Nephron progenitor cell (in vitro differentiated cells): ENCODE measurements around the gene MRPS22.
A peak's percentile ranks its signal among the peaks of the same experiment; 100 is the strongest.

Source experiments
- DNase-seq: peaks from one replicate; pipeline ENCODE4 v3.0.0; 2021
- H3K27ac Mint-ChIP-seq: 2 replicates; pipeline ENCODE4 v1.8.0; 2021; ENCODE audit warnings: mild to moderate bottlenecking, moderate library complexity, mixed read lengths
- H3K27me3 Mint-ChIP-seq: 2 replicates; pipeline ENCODE4 v1.8.0; 2021; ENCODE audit warnings: mild to moderate bottlenecking, low read depth, mixed read lengths; ENCODE audit not compliant: poor library complexity
- H3K36me3 Mint-ChIP-seq: 2 replicates; pipeline ENCODE4 v1.8.0; 2021; ENCODE audit warnings: low read depth, mixed read lengths
- H3K4me1 Mint-ChIP-seq: 2 replicates; pipeline ENCODE4 v1.8.0; 2021; ENCODE audit warnings: mixed read lengths
- H3K4me3 Mint-ChIP-seq: 2 replicates; pipeline ENCODE4 v1.8.0; 2021; ENCODE audit warnings: mild to moderate bottlenecking, moderate library complexity, mixed read lengths
- H3K9me3 Mint-ChIP-seq: 2 replicates; pipeline ENCODE4 v1.8.0; 2021; ENCODE audit warnings: mild to moderate bottlenecking, moderate library complexity, mixed read lengths
- CTCF ChIP-seq: fragments of 200-600 bp; sonication (generic); IDR thresholded peaks from 2 replicates; pipeline ENCODE4 v1.5.0; 2021; ENCODE audit warnings: antibody characterized with exemption

MRPS22 gene

GRCh38 chr3:139325551-139325950 is 18.3 kb upstream of the MRPS22 start:
- peaks cover 16% of the 10 kb centered on the region for H3K4me1 Mint-ChIP-seq
- peaks cover 27% of the 10 kb centered on the region for H3K27me3 Mint-ChIP-seq
- H3K36me3 Mint-ChIP-seq: no peaks in the 10 kb centered on the region
- no peak overlapping the region for H3K27ac Mint-ChIP-seq
- no peak for DNase-seq
- H3K4me3 Mint-ChIP-seq: no peak overlapping the region
- TF ChIP-seq CTCF: no peak
- H3K9me3 Mint-ChIP-seq: no peaks in the 10 kb centered on the region

GRCh38 chr3:139326131-139326530 is 17.7 kb upstream of the MRPS22 start:
- Mint-ChIP-seq H3K4me1 (peaks cover 16% of the 10 kb centered on the region), H3K27me3 (peaks cover 33% of the 10 kb centered on the region), H3K27ac (no peak overlapping the region), H3K4me3 (no peak overlapping the region), H3K36me3 (no peaks in the 10 kb centered on the region), H3K9me3 (no peaks in the 10 kb centered on the region)
- no peak for TF ChIP-seq CTCF
- no peak for DNase-seq

GRCh38 chr3:139326707-139327106 is 17.1 kb upstream of the MRPS22 start:
- no peak for DNase-seq
- H3K27me3 Mint-ChIP-seq: peaks cover 39% of the 10 kb centered on the region
- TF ChIP-seq CTCF: no peak
- peaks cover 16% of the 10 kb centered on the region for H3K4me1 Mint-ChIP-seq
- no peak overlapping the region for H3K4me3 Mint-ChIP-seq
- H3K27ac Mint-ChIP-seq: no peak overlapping the region
- H3K36me3 Mint-ChIP-seq: no peaks in the 10 kb centered on the region
- no peaks in the 10 kb centered on the region for H3K9me3 Mint-ChIP-seq

GRCh38 chr3:139327231-139327630 is 16.6 kb upstream of the MRPS22 start:
- Mint-ChIP-seq H3K9me3 (no peaks in the 10 kb centered on the region), H3K4me1 (peaks cover 16% of the 10 kb centered on the region), H3K4me3 (no peak overlapping the region), H3K27me3 (peaks cover 44% of the 10 kb centered on the region), H3K36me3 (no peaks in the 10 kb centered on the region), H3K27ac (no peak overlapping the region)
- no peak for TF ChIP-seq CTCF
- DNase-seq: no peak

- Mint-ChIP-seq H3K9me3 (no peaks in the 10 kb centered on the region), H3K27me3 (peaks cover 50% of the 10 kb centered on the region), H3K27ac (no peak overlapping the region), H3K4me1 (peaks cover 16% of the 10 kb centered on the region), H3K4me3 (no peak overlapping the region), H3K36me3 (no peaks in the 10 kb centered on the region)
- no peak for DNase-seq
- TF ChIP-seq CTCF: no peak
These were observed 16.0 kb upstream of the MRPS22 start for GRCh38 chr3:139327861-139328260.

- H3K9me3 Mint-ChIP-seq: no peaks in the 10 kb centered on the region
- no peak for DNase-seq
- H3K27me3 Mint-ChIP-seq: peaks cover 53% of the 10 kb centered on the region
- no peak for TF ChIP-seq CTCF
- H3K4me3 Mint-ChIP-seq: no peak overlapping the region
- peak overlapping the region; percentile 80 for H3K27ac Mint-ChIP-seq
- H3K36me3 Mint-ChIP-seq: no peaks in the 10 kb centered on the region
- peaks cover 16% of the 10 kb centered on the region for H3K4me1 Mint-ChIP-seq
These were observed 15.5 kb upstream of the MRPS22 start for GRCh38 chr3:139328356-139328755.
